ENCODE measurements around the gene IL15RA. TPM values are rescaled to one million over a fixed set of nuclear protein-coding genes. Genes with fewer than 3 reads are reported as not detected.
A peak's percentile ranks its signal among the peaks of the same experiment; 100 is the strongest.
"Not testable (repeated sequence)": the region's sequence is repeated elsewhere in the genome, so short reads cannot be mapped to it uniquely, and the experiment has no call there.

The IL15RA gene
- total and polyA plus RNA-seq, 5 donors from 2014 or later, result 9.1 to 17.7 (median 9.9) TPM

- DNase-seq, result no peak
- H3K27ac Mint-ChIP-seq, result peak overlapping the region in 1 of 3 donors; percentile 15
Measured at GRCh38 chr10:5961405-5962100, 15.8 kb downstream of the IL15RA start.

GRCh38 chr10:5960973-5961275 is 16.4 kb downstream of the IL15RA start:
- H3K27ac ChIP-seq (ENCODE audit: insufficient read depth, low read length, poor library complexity, severe bottlenecking); H3K4me1 Mint-ChIP-seq; H3K9me3 Mint-ChIP-seq; H3K4me3 ChIP-seq (ENCODE audit: low read depth, low read length); H3K9me3 ChIP-seq (ENCODE audit: control insufficient read depth in 2 of 2, low read length in 2 of 2); H3K27me3 Mint-ChIP-seq; H3K27ac Mint-ChIP-seq; H3K27me3 ChIP-seq (ENCODE audit: control insufficient read depth, insufficient read depth, low read length); H3K4me3 Mint-ChIP-seq; ATAC-seq (ENCODE audit: low read depth in 2 of 2); H3K4me1 ChIP-seq (ENCODE audit: control insufficient read depth, insufficient read depth, low read length, poor library complexity, severe bottlenecking); DNase-seq: not testable (repeated sequence)
- peaks cover 32% of the 10 kb centered on the region for H3K36me3 Mint-ChIP-seq
- peaks cover 65% of the 10 kb centered on the region for H3K36me3 ChIP-seq (ENCODE audit: control insufficient read depth, insufficient read depth, low read length)

More at GRCh38 chr10:5961405-5962100, 15.8 kb downstream of the IL15RA start:
- Histone ChIP-seq H3K27ac (ENCODE audit: insufficient read depth, low read length, poor library complexity, severe bottlenecking) (no peak overlapping the region), H3K27me3 (ENCODE audit: control insufficient read depth, insufficient read depth, low read length) (no peaks in the 10 kb centered on the region), H3K4me1 (ENCODE audit: control insufficient read depth, insufficient read depth, low read length, poor library complexity, severe bottlenecking) (no peaks in the 10 kb centered on the region), H3K9me3 (ENCODE audit: control insufficient read depth in 2 of 2, low read length in 2 of 2) (no peaks in the 10 kb centered on the region), H3K4me3 (ENCODE audit: low read depth, low read length) (no peak overlapping the region), H3K36me3 (ENCODE audit: control insufficient read depth, insufficient read depth, low read length) (peaks cover 63% of the 10 kb centered on the region)
- H3K9me3 Mint-ChIP-seq, result no peaks in the 10 kb centered on the region
- H3K36me3 Mint-ChIP-seq, result peaks cover 29% of the 10 kb centered on the region
- no peaks in the 10 kb centered on the region for H3K27me3 Mint-ChIP-seq
- no peak overlapping the region for H3K4me3 Mint-ChIP-seq
- peaks cover 0 to 2% (median 0%) of the 10 kb centered on the region in 4 donors for H3K4me1 Mint-ChIP-seq
- ATAC-seq (ENCODE audit: low read depth in 2 of 2), result no peak

GRCh38 chr10:5960070-5960972 is 17.0 kb downstream of the IL15RA start:
- peaks cover 0 to 1% (median 0%) of the 10 kb centered on the region in 4 donors for H3K4me1 Mint-ChIP-seq
- Histone ChIP-seq H3K36me3 (ENCODE audit: control insufficient read depth, insufficient read depth, low read length) (peaks cover 64% of the 10 kb centered on the region), H3K9me3 (ENCODE audit: control insufficient read depth in 2 of 2, low read length in 2 of 2) (no peaks in the 10 kb centered on the region), H3K4me3 (ENCODE audit: low read depth, low read length) (no peak overlapping the region), H3K27ac (ENCODE audit: insufficient read depth, low read length, poor library complexity, severe bottlenecking) (no peak overlapping the region), H3K27me3 (ENCODE audit: control insufficient read depth, insufficient read depth, low read length) (no peaks in the 10 kb centered on the region), H3K4me1 (ENCODE audit: control insufficient read depth, insufficient read depth, low read length, poor library complexity, severe bottlenecking) (no peaks in the 10 kb centered on the region)
- ATAC-seq (ENCODE audit: low read depth in 2 of 2) (no peak), DNase-seq (no peak)
- peaks cover 30% of the 10 kb centered on the region for H3K36me3 Mint-ChIP-seq
- no peaks in the 10 kb centered on the region for H3K27me3 Mint-ChIP-seq
- H3K27ac Mint-ChIP-seq, result no peak overlapping the region
- H3K9me3 Mint-ChIP-seq, result no peaks in the 10 kb centered on the region
- H3K4me3 Mint-ChIP-seq, result no peak overlapping the region

- H3K36me3 Mint-ChIP-seq, result peaks cover 28% of the 10 kb centered on the region
- no peak overlapping the region for H3K4me3 ChIP-seq (ENCODE audit: low read depth, low read length)
Measured at GRCh38 chr10:5959581-5960069, 17.7 kb downstream of the IL15RA start.

GRCh38 chr10:5959142-5959541 is 18.2 kb downstream of the IL15RA start:
- H3K27me3 ChIP-seq (ENCODE audit: control insufficient read depth, insufficient read depth, low read length), result no peaks in the 10 kb centered on the region
- H3K27ac ChIP-seq (ENCODE audit: insufficient read depth, low read length, poor library complexity, severe bottlenecking), result no peak overlapping the region
- Mint-ChIP-seq H3K4me1 (no peaks in the 10 kb centered on the region), H3K9me3 (no peaks in the 10 kb centered on the region), H3K27ac (no peak overlapping the region), H3K27me3 (no peaks in the 10 kb centered on the region), H3K4me3 (no peak overlapping the region), H3K36me3 (peaks cover 28% of the 10 kb centered on the region)
- H3K4me1 ChIP-seq (ENCODE audit: control insufficient read depth, insufficient read depth, low read length, poor library complexity, severe bottlenecking), result no peaks in the 10 kb centered on the region
- no peaks in the 10 kb centered on the region for H3K9me3 ChIP-seq (ENCODE audit: control insufficient read depth in 2 of 2, low read length in 2 of 2)
- H3K4me3 ChIP-seq (ENCODE audit: low read depth, low read length), result no peak overlapping the region
- H3K36me3 ChIP-seq (ENCODE audit: control insufficient read depth, insufficient read depth, low read length), result peaks cover 54% of the 10 kb centered on the region
- ATAC-seq (ENCODE audit: low read depth in 2 of 2) (no peak), DNase-seq (no peak)

More at GRCh38 chr10:5959581-5960069, 17.7 kb downstream of the IL15RA start:
- Histone ChIP-seq H3K9me3 (ENCODE audit: control insufficient read depth in 2 of 2, low read length in 2 of 2) (no peaks in the 10 kb centered on the region), H3K27ac (ENCODE audit: insufficient read depth, low read length, poor library complexity, severe bottlenecking) (no peak overlapping the region), H3K27me3 (ENCODE audit: control insufficient read depth, insufficient read depth, low read length) (no peaks in the 10 kb centered on the region), H3K4me1 (ENCODE audit: control insufficient read depth, insufficient read depth, low read length, poor library complexity, severe bottlenecking) (no peaks in the 10 kb centered on the region), H3K36me3 (ENCODE audit: control insufficient read depth, insufficient read depth, low read length) (peaks cover 58% of the 10 kb centered on the region)
- Mint-ChIP-seq H3K4me1 (no peaks in the 10 kb centered on the region), H3K4me3 (no peak overlapping the region), H3K9me3 (no peaks in the 10 kb centered on the region), H3K27ac (no peak overlapping the region), H3K27me3 (no peaks in the 10 kb centered on the region)
- ATAC-seq (ENCODE audit: low read depth in 2 of 2), result no peak
- no peak for DNase-seq

- Mint-ChIP-seq H3K9me3 (no peaks in the 10 kb centered on the region), H3K27me3 (no peaks in the 10 kb centered on the region), H3K27ac (peak overlapping the region in 1 of 3 donors; percentile 11), H3K4me3 (no peak overlapping the region), H3K36me3 (peaks cover 28% of the 10 kb centered on the region), H3K4me1 (no peaks in the 10 kb centered on the region)
- Histone ChIP-seq H3K27ac (ENCODE audit: insufficient read depth, low read length, poor library complexity, severe bottlenecking) (no peak overlapping the region), H3K4me3 (ENCODE audit: low read depth, low read length) (no peak overlapping the region), H3K27me3 (ENCODE audit: control insufficient read depth, insufficient read depth, low read length) (no peaks in the 10 kb centered on the region), H3K4me1 (ENCODE audit: control insufficient read depth, insufficient read depth, low read length, poor library complexity, severe bottlenecking) (no peaks in the 10 kb centered on the region), H3K36me3 (ENCODE audit: control insufficient read depth, insufficient read depth, low read length) (peaks cover 50% of the 10 kb centered on the region), H3K9me3 (ENCODE audit: control insufficient read depth in 2 of 2, low read length in 2 of 2) (no peaks in the 10 kb centered on the region)
- ATAC-seq (ENCODE audit: low read depth in 2 of 2), result no peak
- no peak for DNase-seq
Measured at GRCh38 chr10:5958675-5959074, 18.7 kb downstream of the IL15RA start.

GRCh38 chr10:5958077-5958476 is 19.3 kb downstream of the IL15RA start:
- H3K4me3 ChIP-seq (ENCODE audit: low read depth, low read length), result no peak overlapping the region
- H3K4me1 ChIP-seq (ENCODE audit: control insufficient read depth, insufficient read depth, low read length, poor library complexity, severe bottlenecking), result no peaks in the 10 kb centered on the region
- DNase-seq (no peak), ATAC-seq (ENCODE audit: low read depth in 2 of 2) (no peak)
- no peak overlapping the region for H3K4me3 Mint-ChIP-seq
- no peak overlapping the region for H3K27ac ChIP-seq (ENCODE audit: insufficient read depth, low read length, poor library complexity, severe bottlenecking)
- H3K36me3 Mint-ChIP-seq, result peaks cover 32% of the 10 kb centered on the region
- no peaks in the 10 kb centered on the region for H3K9me3 ChIP-seq (ENCODE audit: control insufficient read depth in 2 of 2, low read length in 2 of 2)
- no peaks in the 10 kb centered on the region for H3K27me3 Mint-ChIP-seq
- H3K36me3 ChIP-seq (ENCODE audit: control insufficient read depth, insufficient read depth, low read length), result peaks cover 50% of the 10 kb centered on the region
- no peaks in the 10 kb centered on the region for H3K9me3 Mint-ChIP-seq
- H3K4me1 Mint-ChIP-seq, result no peaks in the 10 kb centered on the region
- no peaks in the 10 kb centered on the region for H3K27me3 ChIP-seq (ENCODE audit: control insufficient read depth, insufficient read depth, low read length)
- H3K27ac Mint-ChIP-seq, result peak overlapping the region in 2 of 3 donors; percentile 11 to 63

All from CD4-positive, CD25-positive, alpha-beta regulatory T cell (primary cell).